ENCODE measurements around the gene GPR173. TPM values are rescaled to one million over a fixed set of nuclear protein-coding genes. Genes with fewer than 3 reads are reported as not detected.

The GPR173 gene
- total RNA-seq, 2 donors from 2014 or later = 2.3 to 2.7 TPM

GRCh38 chrX:53018627-53019026 lies 30.0 kb upstream of the GPR173 start:
- Histone ChIP-seq H3K9me3 (no peaks in the 10 kb centered on the region), H3K36me3 (no peaks in the 10 kb centered on the region), H3K27ac (no peak overlapping the region), H3K4me3 (no peak overlapping the region), H3K4me1 (ENCODE audit: control insufficient read depth in 1 of 2, low read depth in 2 of 2) (no peaks in the 10 kb centered on the region), H3K27me3 (replicated peaks; ENCODE audit: insufficient read depth) (no peaks in the 10 kb centered on the region)
- DNase-seq (ENCODE audit: low spot score) (no peak), ATAC-seq (ENCODE audit: insufficient number of reproducible peaks, low FRiP score, low read depth) (no peak)
- no peak for TF ChIP-seq CTCF (IDR thresholded peaks at IDR 0.05)

GRCh38 chrX:53022381-53022780 lies 26.2 kb upstream of the GPR173 start:
- Histone ChIP-seq H3K27me3 (replicated peaks; ENCODE audit: insufficient read depth) (no peaks in the 10 kb centered on the region), H3K4me1 (ENCODE audit: control insufficient read depth in 1 of 2, low read depth in 2 of 2) (no peaks in the 10 kb centered on the region), H3K27ac (no peak overlapping the region), H3K4me3 (no peak overlapping the region), H3K36me3 (no peaks in the 10 kb centered on the region), H3K9me3 (no peaks in the 10 kb centered on the region)
- no peak for TF ChIP-seq CTCF (IDR thresholded peaks at IDR 0.05)
- DNase-seq (ENCODE audit: low spot score) = no peak
- ATAC-seq (ENCODE audit: insufficient number of reproducible peaks, low FRiP score, low read depth) = no peak

- ATAC-seq (ENCODE audit: insufficient number of reproducible peaks, low FRiP score, low read depth) (no peak), DNase-seq (ENCODE audit: low spot score) (no peak)
- no peaks in the 10 kb centered on the region for H3K27me3 ChIP-seq (replicated peaks; ENCODE audit: insufficient read depth)
- no peak for TF ChIP-seq CTCF (IDR thresholded peaks at IDR 0.05)
- H3K27ac ChIP-seq = no peak overlapping the region
- no peak overlapping the region for H3K4me3 ChIP-seq
- H3K36me3 ChIP-seq = no peaks in the 10 kb centered on the region
- no peaks in the 10 kb centered on the region for H3K9me3 ChIP-seq
- H3K4me1 ChIP-seq (ENCODE audit: control insufficient read depth in 1 of 2, low read depth in 2 of 2) = no peaks in the 10 kb centered on the region
Measured at GRCh38 chrX:53028678-53029077, 19.9 kb upstream of the GPR173 start.

- H3K4me1 ChIP-seq (ENCODE audit: control insufficient read depth in 1 of 2, low read depth in 2 of 2) = no peaks in the 10 kb centered on the region
- no peak overlapping the region for H3K27ac ChIP-seq
- no peak for DNase-seq (ENCODE audit: low spot score)
- ATAC-seq (ENCODE audit: insufficient number of reproducible peaks, low FRiP score, low read depth) = no peak
- TF ChIP-seq CTCF (IDR thresholded peaks at IDR 0.05) = no peak
- no peaks in the 10 kb centered on the region for H3K36me3 ChIP-seq
- H3K27me3 ChIP-seq (replicated peaks; ENCODE audit: insufficient read depth) = no peaks in the 10 kb centered on the region
- no peak overlapping the region for H3K4me3 ChIP-seq
- no peaks in the 10 kb centered on the region for H3K9me3 ChIP-seq
Measured at GRCh38 chrX:53031380-53031779, 17.2 kb upstream of the GPR173 start.

- ATAC-seq (ENCODE audit: insufficient number of reproducible peaks, low FRiP score, low read depth) = no peak
- H3K27me3 ChIP-seq (replicated peaks; ENCODE audit: insufficient read depth) = no peaks in the 10 kb centered on the region
- DNase-seq (ENCODE audit: low spot score) = no peak
- H3K9me3 ChIP-seq = no peaks in the 10 kb centered on the region
- no peak for TF ChIP-seq CTCF (IDR thresholded peaks at IDR 0.05)
- no peaks in the 10 kb centered on the region for H3K4me1 ChIP-seq (ENCODE audit: control insufficient read depth in 1 of 2, low read depth in 2 of 2)
- H3K4me3 ChIP-seq = no peak overlapping the region
- H3K27ac ChIP-seq = no peak overlapping the region
- no peaks in the 10 kb centered on the region for H3K36me3 ChIP-seq
Measured at GRCh38 chrX:53036149-53036548, 12.4 kb upstream of the GPR173 start.

Data from thoracic aorta (tissue), 2 donors.